Stimulated activated CD4-positive, alpha-beta T cell treated with anti-CD3 and anti-CD28 coated beads, Interleukin-15, amount 100 ng/mL, for 1 hour (primary cell): ENCODE measurements around the gene WDR4.
"Not testable (repeated sequence)": the region's sequence is repeated elsewhere in the genome, so short reads cannot be mapped to it uniquely, and the experiment has no call there.

Experiments used
- DNase-seq, 2 donors: peaks; one replicate each; pipeline ENCODE4 v3.0.0-alpha.2; 2020; ENCODE audit warnings: low read depth in 1 of 2, low spot score in 1 of 2

The WDR4 gene

GRCh38 chr21:42819861-42820615 is 59.3 kb downstream of the WDR4 start:
- DNase-seq = no peak

- DNase-seq = peak; percentile 36 to 50
Measured at GRCh38 chr21:42818328-42818749, 61.0 kb downstream of the WDR4 start.

- DNase-seq = no peak
Measured at GRCh38 chr21:42815217-42815616, 64.1 kb downstream of the WDR4 start.

- not testable (repeated sequence) for DNase-seq
Measured at GRCh38 chr21:42812528-42813241, 66.7 kb downstream of the WDR4 start.

GRCh38 chr21:42811960-42812359 is 67.4 kb downstream of the WDR4 start:
- DNase-seq = no peak

- no peak for DNase-seq
Measured at GRCh38 chr21:42809577-42810475, 69.5 kb downstream of the WDR4 start.

GRCh38 chr21:42809171-42809570 is 70.2 kb downstream of the WDR4 start:
- DNase-seq = no peak

GRCh38 chr21:42807938-42808613 is 71.3 kb downstream of the WDR4 start:
- DNase-seq = no peak

- not testable (repeated sequence) for DNase-seq
Measured at GRCh38 chr21:42807293-42807895, 71.9 kb downstream of the WDR4 start.

- DNase-seq = no peak
Measured at GRCh38 chr21:42806509-42807140, 72.7 kb downstream of the WDR4 start.

- DNase-seq = not testable (repeated sequence)
Measured at GRCh38 chr21:42801616-42802015, 77.7 kb downstream of the WDR4 start.

- DNase-seq = no peak
Measured at GRCh38 chr21:42799948-42800347, 79.4 kb downstream of the WDR4 start.

GRCh38 chr21:42799516-42799915 is 79.8 kb downstream of the WDR4 start:
- no peak for DNase-seq
